HG02678 (cell line): ENCODE data around the gene CSTB.

Experiments used
- ATAC-seq: cut with Tn5 transposase; IDR thresholded peaks from one replicate; pipeline ENCODE4 v1.9.1; 2021; ENCODE audit warnings: mild to moderate bottlenecking, moderate library complexity; ENCODE audit not compliant: unreplicated experiment

CSTB gene

GRCh38 chr21:43733529-43734071 is 42.5 kb downstream of the CSTB start:
- no peak for ATAC-seq

GRCh38 chr21:43733060-43733459 is 43.0 kb downstream of the CSTB start:
- ATAC-seq, result no peak

DNA sequence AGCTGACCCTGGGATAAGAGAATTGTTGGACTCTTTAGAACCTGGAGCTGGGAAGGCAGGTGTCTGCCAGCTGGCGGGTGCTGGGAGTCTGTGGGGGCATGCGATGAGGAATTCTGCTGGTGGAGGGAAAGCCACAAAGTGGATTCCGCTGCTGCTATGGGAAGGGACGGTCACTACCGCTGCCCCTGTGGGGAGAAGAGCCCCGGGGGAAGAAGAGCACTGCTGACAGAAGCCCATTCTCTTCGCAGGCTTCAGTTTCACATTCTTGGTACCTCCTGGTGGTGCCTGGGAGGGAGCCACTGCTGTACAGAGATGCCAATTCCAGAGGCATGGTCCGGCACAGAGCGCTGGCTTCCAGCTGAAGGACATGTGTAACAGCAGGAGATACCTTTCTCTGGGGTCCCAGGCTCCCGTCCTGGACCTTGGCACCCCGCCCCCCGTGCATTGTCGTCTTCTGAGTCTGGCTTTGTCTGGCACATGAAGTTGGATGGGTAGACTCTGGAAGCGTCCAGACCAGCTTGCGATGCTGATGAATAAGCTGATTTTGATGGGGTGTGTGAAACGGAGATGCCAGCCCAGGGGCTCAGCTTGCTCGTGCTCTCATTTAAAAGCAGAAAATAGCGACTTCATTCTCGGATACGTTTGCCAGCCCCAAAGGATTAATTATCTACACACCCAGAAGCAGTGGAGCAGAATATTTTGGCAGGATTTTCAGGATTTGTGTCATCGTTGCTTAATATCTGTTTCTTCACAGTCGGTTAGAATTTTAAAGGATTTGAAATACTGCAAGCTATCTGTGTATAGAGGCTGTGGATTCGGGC is 44.0 kb downstream of the CSTB start:
- ATAC-seq, result no peak

DNA sequence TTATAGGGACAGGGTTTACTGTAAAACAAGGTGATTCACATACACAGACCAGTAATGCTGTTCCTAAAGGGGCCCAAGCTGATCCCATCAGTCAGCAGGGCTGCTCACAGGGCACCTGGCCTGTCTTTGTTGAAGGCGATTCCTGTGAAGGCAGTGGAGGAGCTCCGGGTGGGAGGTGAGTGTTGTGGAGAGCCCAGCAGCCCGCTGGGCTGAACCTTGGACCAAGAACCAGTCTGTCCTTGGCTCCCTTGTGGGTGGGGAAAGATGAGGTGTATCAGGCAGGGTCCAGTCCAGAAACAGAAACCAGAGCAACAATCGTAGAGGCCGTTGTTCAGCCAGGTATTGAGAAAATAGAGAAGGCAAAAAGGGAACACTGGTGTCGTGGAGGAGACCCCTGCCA is 44.6 kb downstream of the CSTB start:
- ATAC-seq, result no peak

DNA sequence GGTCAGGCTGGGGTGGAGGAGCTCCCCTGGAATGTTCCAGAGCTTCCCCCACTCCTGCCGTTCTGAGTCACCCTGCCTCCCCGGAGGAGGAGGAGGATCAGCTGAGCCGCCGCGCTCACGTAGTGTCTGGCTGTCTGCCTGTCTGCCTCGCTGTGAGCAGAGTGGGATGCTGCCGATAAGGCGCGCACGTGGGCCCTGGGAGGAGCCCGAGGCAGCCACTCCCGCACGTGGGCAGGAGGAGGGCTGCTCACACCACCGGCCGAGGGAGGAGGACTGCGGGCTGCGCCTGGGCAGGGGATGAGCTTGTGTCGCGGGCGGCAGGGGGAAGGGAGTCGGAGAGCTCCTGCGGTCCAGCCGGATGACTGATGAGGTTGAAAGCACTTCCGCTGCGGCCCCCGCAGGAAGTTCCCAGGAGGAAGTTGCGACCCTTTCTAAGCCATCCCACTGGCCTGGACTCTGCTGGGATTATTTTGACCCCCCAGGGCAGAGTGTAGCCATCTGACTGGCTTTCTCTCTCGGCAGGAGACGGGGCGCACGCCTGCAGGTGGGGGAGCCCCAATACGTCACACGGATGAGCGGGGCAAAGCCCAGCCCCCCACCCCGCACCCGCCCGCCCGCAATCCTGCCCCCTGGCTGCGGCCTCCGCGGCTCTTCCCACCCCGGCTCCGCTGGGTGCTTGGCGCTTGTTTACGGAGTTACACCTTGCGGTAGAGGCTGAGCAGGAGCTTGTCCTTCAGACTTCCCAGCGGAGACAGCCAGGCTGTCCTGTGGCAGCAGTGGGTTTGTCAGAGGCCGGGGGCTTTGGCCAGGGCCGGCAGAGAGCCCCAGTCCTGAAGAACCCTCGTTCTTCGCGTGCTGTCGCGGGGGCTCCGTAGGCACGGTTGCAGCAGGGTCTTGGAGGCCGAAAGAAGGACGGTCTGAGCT is 47.4 kb downstream of the CSTB start:
- ATAC-seq, result peak; percentile 71

DNA sequence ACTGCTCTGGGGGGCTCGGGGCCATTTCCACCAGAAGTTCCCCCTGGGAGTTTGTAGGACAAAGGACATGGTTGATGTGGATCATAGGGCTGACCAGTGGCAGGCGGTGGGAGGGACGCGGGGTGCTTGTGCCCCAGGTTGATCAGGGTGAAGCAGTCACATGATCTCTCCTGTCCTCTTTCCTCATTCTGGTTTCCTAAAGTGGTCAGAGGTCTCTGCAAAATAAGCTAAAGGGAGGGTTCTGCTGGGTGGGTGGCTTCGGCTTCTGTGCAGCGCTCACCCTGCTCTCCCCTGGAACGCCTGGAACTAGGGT is 48.0 kb downstream of the CSTB start:
- peak; percentile 9 for ATAC-seq

GRCh38 chr21:43727519-43728153 is 48.5 kb downstream of the CSTB start:
- ATAC-seq, result no peak

- ATAC-seq, result no peak
Observed at GRCh38 chr21:43726686-43727518, 49.2 kb downstream of the CSTB start.
